Natural killer cell (primary cell): ENCODE data around the gene TEC. TPM values are rescaled to one million over a fixed set of nuclear protein-coding genes. Genes with fewer than 3 reads are reported as not detected.
A peak's percentile ranks its signal among the peaks of the same experiment; 100 is the strongest.

Experiments
- ATAC-seq, 3 donors: fragments of 150-1000 bp in 2 of 3; fragments of 200-7000 bp in 1 of 3; cut with Tn5 transposase; 1 replicate in 1 of 3; 2 replicates in 2 of 3; pipeline ENCODE4 v1.10.0; 2021; ENCODE audit warnings: mild to moderate bottlenecking in 2 of 3, moderate library complexity in 2 of 3
- DNase-seq, 2 donors: peaks; one replicate each; pipeline versions ENCODE4 v3.0.0 to v3.0.0-alpha.2; 2013 to 2021; ENCODE audit warnings: mixed read lengths in 1 of 2
- H3K27ac ChIP-seq: one replicate; pipeline ENCODE4 v1.5.1; 2013; ENCODE audit warnings: mild to moderate bottlenecking, low read length
- H3K27me3 ChIP-seq: one replicate; pipeline ENCODE4 v1.6.1; 2013; ENCODE audit warnings: low read length; ENCODE audit not compliant: control insufficient read depth, insufficient read depth
- H3K36me3 ChIP-seq: one replicate; pipeline ENCODE4 v1.6.1; 2013; ENCODE audit warnings: low read length; ENCODE audit not compliant: control insufficient read depth, insufficient read depth
- H3K4me1 ChIP-seq: one replicate; pipeline ENCODE4 v1.6.1; 2013; ENCODE audit warnings: low read length; ENCODE audit not compliant: control insufficient read depth, insufficient read depth
- H3K4me3 ChIP-seq: one replicate; pipeline ENCODE4 v1.5.1; 2013; ENCODE audit warnings: low read length
- H3K9me3 ChIP-seq: one replicate; pipeline ENCODE4 v1.6.1; 2013; ENCODE audit warnings: low read length; ENCODE audit not compliant: control insufficient read depth, insufficient read depth
- H3K27ac Mint-ChIP-seq, 2 donors: one replicate each; pipeline ENCODE4 v1.8.0; 2022; ENCODE audit warnings: mild to moderate bottlenecking in 2 of 2, mixed read lengths in 2 of 2, moderate library complexity in 1 of 2
- H3K27me3 Mint-ChIP-seq, 2 donors: one replicate each; pipeline ENCODE4 v1.8.0; 2022; ENCODE audit warnings: low read depth in 2 of 2, mixed read lengths in 2 of 2
- H3K36me3 Mint-ChIP-seq: one replicate; pipeline ENCODE4 v1.8.0; 2022; ENCODE audit warnings: mixed read lengths
- H3K4me1 Mint-ChIP-seq, 2 donors: one replicate each; pipeline ENCODE4 v1.8.0; 2022; ENCODE audit warnings: mixed read lengths in 2 of 2
- H3K4me3 Mint-ChIP-seq: one replicate; pipeline ENCODE4 v1.8.0; 2022; ENCODE audit warnings: mild to moderate bottlenecking, moderate library complexity, mixed read lengths
- H3K9me3 Mint-ChIP-seq, 2 donors: one replicate each; pipeline ENCODE4 v1.8.0; 2022; ENCODE audit warnings: mixed read lengths in 2 of 2
- CTCF ChIP-seq: fragments of 200-600 bp; IDR thresholded peaks from one replicate; pipeline ENCODE4 v1.8.0; 2022; ENCODE audit warnings: antibody characterized with exemption
- WGBS: methylation state at CpG from one replicate; pipeline ENCODE4 v1.1.7; 2013; ENCODE audit warnings: missing lambda C conversion rate; ENCODE audit not compliant: insufficient coverage; 5-methylcytosine and 5-hydroxymethylcytosine counted together
- intact Hi-C: fragments of 100-400 bp; cut with micrococcal nuclease; formaldehyde crosslinking; loops from one replicate; pipeline ENCODE4 v1.14.2; 2022
- total RNA-seq, 4 donors: library from RNA; stranded (reverse); fragments of 120-200 nt in 1 of 4; gene quantifications; one replicate each; pipeline versions ENCODE4 v1.2.3 to v1.2.4, GENCODE V29; 2013 to 2022

TEC gene
- total RNA-seq, 3 donors from 2014 or later (not counting 1 experiment from before 2014, with no cell fraction given): 4.0 to 7.4 (median 4.7) TPM

GRCh38 chr4:48126621-48127020 lies 143.0 kb downstream of the TEC start:
- H3K27me3 Mint-ChIP-seq: no peaks in the 10 kb centered on the region
- Histone ChIP-seq H3K4me1 (peaks cover 79% of the 10 kb centered on the region), H3K4me3 (no peak overlapping the region), H3K27ac (peak overlapping the region; percentile 97), H3K36me3 (peaks cover 6% of the 10 kb centered on the region), H3K27me3 (no peaks in the 10 kb centered on the region), H3K9me3 (no peaks in the 10 kb centered on the region)
- peak overlapping the region; percentile 97 for H3K4me3 Mint-ChIP-seq
- H3K9me3 Mint-ChIP-seq: no peaks in the 10 kb centered on the region
- peak overlapping the region in 1 of 2 donors; percentile 91 for H3K27ac Mint-ChIP-seq
- peaks cover 82 to 84% of the 10 kb centered on the region in 2 donors for H3K4me1 Mint-ChIP-seq
- WGBS: no CpG with 5 or more reads among the region's 1 CpG
- TF ChIP-seq CTCF: no peak
- ATAC-seq (no peak), DNase-seq (no peak)
- intact Hi-C loops: loop anchor here (5.0 to 10.0 kb wide), 2 partner anchors 148 to 216 kb away; partner anchors contain the start of gene SLAIN2
- no peaks in the 10 kb centered on the region for H3K36me3 Mint-ChIP-seq

GRCh38 chr4:48124870-48125269 lies 144.8 kb downstream of the TEC start:
- Histone ChIP-seq H3K36me3 (no peaks in the 10 kb centered on the region), H3K9me3 (no peaks in the 10 kb centered on the region), H3K27me3 (no peaks in the 10 kb centered on the region), H3K27ac (peak overlapping the region; percentile 2), H3K4me1 (peaks cover 69% of the 10 kb centered on the region), H3K4me3 (no peak overlapping the region)
- intact Hi-C loops: loop anchor here (5.0 to 10.0 kb wide), 2 partner anchors 150 to 217 kb away; partner anchors contain the start of gene SLAIN2
- peak overlapping the region in 1 of 2 donors; percentile 91 for H3K27ac Mint-ChIP-seq
- no peaks in the 10 kb centered on the region for H3K27me3 Mint-ChIP-seq
- no peak for TF ChIP-seq CTCF
- 78% methylated on average over 2 of the region's 2 CpGs for WGBS
- DNase-seq: no peak
- H3K9me3 Mint-ChIP-seq: no peaks in the 10 kb centered on the region
- peak overlapping the region; percentile 81 for H3K4me3 Mint-ChIP-seq
- no peak for ATAC-seq
- H3K36me3 Mint-ChIP-seq: no peaks in the 10 kb centered on the region
- peaks cover 64 to 66% of the 10 kb centered on the region in 2 donors for H3K4me1 Mint-ChIP-seq

- Histone ChIP-seq H3K9me3 (no peaks in the 10 kb centered on the region), H3K27me3 (no peaks in the 10 kb centered on the region), H3K4me3 (no peak overlapping the region), H3K4me1 (peaks cover 54% of the 10 kb centered on the region), H3K27ac (no peak overlapping the region), H3K36me3 (peaks cover 2% of the 10 kb centered on the region)
- peaks cover 66 to 67% of the 10 kb centered on the region in 2 donors for H3K4me1 Mint-ChIP-seq
- no peaks in the 10 kb centered on the region for H3K27me3 Mint-ChIP-seq
- intact Hi-C loops: loop anchor here (10.0 kb wide), 1 partner anchor 152 kb away; no protein-coding TSS in a partner anchor
- ATAC-seq (no peak), DNase-seq (no peak)
- 90% methylated on average over 1 of the region's 1 CpG for WGBS
- H3K4me3 Mint-ChIP-seq: no peak overlapping the region
- TF ChIP-seq CTCF: no peak
- H3K9me3 Mint-ChIP-seq: no peaks in the 10 kb centered on the region
- H3K36me3 Mint-ChIP-seq: no peaks in the 10 kb centered on the region
- H3K27ac Mint-ChIP-seq: no peak overlapping the region
These were observed 146.9 kb downstream of the TEC start for GRCh38 chr4:48122756-48123155.

- H3K4me3 Mint-ChIP-seq: no peak overlapping the region
- no peak for TF ChIP-seq CTCF
- no peak overlapping the region for H3K27ac Mint-ChIP-seq
- Histone ChIP-seq H3K4me3 (no peak overlapping the region), H3K27me3 (no peaks in the 10 kb centered on the region), H3K9me3 (no peaks in the 10 kb centered on the region), H3K36me3 (peaks cover 4% of the 10 kb centered on the region), H3K27ac (no peak overlapping the region), H3K4me1 (peaks cover 52% of the 10 kb centered on the region)
- DNase-seq: no peak
- H3K9me3 Mint-ChIP-seq: no peaks in the 10 kb centered on the region
- H3K36me3 Mint-ChIP-seq: no peaks in the 10 kb centered on the region
- no peak for ATAC-seq
- peaks cover 68% of the 10 kb centered on the region in 2 donors for H3K4me1 Mint-ChIP-seq
- H3K27me3 Mint-ChIP-seq: no peaks in the 10 kb centered on the region
- WGBS: 78% methylated on average over 1 of the region's 2 CpGs
- intact Hi-C loops: loop anchor here (10.0 kb wide), 1 partner anchor 154 kb away; no protein-coding TSS in a partner anchor
These were observed 148.5 kb downstream of the TEC start for GRCh38 chr4:48121180-48121579.
